ENCODE measurements around the gene HECTD3.
"Not testable (repeated sequence)": the region's sequence is repeated elsewhere in the genome, so short reads cannot be mapped to it uniquely, and the experiment has no call there.

Gene HECTD3

DNA sequence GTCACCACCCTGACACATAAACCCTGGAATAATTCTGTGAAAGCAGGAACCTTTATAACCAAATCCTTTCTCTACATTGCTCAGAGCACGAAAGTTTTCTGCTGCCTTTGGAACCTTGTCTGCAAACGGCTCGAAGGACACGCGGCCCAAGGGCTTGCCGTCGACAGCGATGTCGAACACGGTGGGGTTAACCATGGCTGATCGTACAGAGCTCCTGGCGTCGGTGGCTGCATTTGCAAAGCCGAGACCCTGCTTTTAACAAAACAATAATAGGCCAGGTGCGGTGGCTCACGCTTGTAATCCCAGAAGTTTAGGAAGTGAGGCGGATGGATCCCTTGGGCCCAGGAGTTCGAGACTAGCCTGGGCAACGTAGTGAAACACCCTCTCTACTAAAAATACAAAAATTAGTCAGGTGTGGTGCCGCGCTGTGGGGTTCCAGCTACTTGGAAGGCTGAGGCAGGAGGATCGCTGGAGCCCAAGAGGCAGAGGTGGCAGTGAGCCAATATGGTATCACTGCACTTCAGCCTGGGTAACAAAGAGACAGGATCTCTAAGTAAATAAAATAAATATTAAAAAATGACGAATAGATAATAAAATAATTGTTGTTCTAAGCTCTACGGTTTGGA lies 22.5 kb downstream of the HECTD3 start:
- DNase-seq (ENCODE audit: low read depth): no peak
- no peak overlapping the region for H3K4me3 ChIP-seq (ENCODE audit: low read depth, low read length)
- TF ChIP-seq, protein P1, sequence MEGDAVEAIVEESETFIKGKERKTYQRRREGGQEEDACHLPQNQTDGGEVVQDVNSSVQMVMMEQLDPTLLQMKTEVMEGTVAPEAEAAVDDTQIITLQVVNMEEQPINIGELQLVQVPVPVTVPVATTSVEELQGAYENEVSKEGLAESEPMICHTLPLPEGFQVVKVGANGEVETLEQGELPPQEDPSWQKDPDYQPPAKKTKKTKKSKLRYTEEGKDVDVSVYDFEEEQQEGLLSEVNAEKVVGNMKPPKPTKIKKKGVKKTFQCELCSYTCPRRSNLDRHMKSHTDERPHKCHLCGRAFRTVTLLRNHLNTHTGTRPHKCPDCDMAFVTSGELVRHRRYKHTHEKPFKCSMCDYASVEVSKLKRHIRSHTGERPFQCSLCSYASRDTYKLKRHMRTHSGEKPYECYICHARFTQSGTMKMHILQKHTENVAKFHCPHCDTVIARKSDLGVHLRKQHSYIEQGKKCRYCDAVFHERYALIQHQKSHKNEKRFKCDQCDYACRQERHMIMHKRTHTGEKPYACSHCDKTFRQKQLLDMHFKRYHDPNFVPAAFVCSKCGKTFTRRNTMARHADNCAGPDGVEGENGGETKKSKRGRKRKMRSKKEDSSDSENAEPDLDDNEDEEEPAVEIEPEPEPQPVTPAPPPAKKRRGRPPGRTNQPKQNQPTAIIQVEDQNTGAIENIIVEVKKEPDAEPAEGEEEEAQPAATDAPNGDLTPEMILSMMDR (IDR thresholded peaks at IDR 0.05; ENCODE audit: low read depth, low read length, missing control alignments): no peak

DNA sequence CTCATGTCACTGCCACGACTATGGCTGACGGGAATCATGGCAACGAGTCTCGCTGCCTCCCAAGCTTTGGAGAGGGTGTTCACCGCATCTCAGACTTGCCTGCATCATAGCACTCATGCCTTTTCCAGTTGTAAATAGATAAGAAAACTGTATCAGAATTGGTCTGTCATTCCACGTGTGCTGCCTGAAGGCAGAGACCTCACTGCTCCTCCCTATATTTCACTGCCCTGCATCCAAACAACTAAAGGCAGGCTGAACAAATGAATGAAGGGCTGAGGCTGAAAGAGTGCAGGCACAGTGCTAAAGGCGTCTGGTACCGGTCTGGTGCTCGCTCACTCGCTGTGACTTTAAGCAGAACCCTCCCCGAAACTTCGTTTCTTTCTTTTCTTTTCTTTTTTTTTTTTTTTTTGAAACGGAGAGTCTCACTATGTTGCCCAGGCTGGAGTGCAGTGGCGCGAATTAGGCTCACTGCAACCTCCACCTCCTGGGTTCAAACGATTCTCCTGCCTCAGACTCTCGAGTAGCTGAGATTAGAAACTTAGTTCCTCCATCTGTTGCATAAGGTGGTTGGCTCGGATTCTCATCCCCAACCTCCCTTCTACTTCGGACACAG lies 25.3 kb downstream of the HECTD3 start:
- peak overlapping the region; percentile 68 for H3K4me3 ChIP-seq (ENCODE audit: low read depth, low read length)
- TF ChIP-seq, protein P1 (IDR thresholded peaks at IDR 0.05; ENCODE audit: low read depth, low read length, missing control alignments): no peak
- no peak for DNase-seq (ENCODE audit: low read depth)

DNA sequence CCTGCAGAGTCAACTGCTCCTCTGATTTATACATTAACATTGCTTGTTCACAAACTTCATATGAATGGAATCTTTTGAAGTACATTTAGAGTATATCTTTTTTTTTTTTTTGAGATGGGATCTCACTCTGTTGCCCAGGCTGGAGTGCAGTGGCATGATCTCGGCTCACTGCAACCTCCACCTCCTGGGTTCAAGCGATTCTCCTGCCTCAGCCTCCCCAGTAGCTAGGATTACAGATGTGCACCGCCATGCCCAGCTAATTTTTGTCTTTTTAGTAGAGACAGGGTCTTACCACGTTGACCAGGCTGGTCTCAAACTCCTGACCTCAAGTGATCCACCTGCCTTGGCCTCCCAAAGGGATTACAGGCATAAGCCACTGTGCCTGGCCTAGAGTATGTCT lies 33.8 kb downstream of the HECTD3 start:
- H3K4me3 ChIP-seq (ENCODE audit: low read depth, low read length); DNase-seq (ENCODE audit: low read depth): not testable (repeated sequence)

DNA sequence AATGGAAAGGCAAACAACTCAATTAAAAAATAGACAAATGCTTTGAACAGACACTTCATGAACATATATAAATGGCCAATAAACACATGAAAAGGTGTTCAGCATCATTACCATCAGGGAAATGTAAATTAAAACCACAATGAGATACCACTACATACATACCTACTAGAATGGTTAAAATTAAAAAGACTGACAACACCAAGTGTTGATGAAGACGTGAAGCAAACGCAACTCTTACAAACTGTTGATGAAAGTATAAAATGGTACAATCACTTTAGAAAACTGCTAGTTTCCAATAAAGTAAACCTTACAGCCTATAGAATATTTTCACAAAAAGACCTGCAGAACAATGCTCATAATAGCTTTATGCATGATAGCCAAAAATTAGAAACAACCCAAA lies 34.9 kb downstream of the HECTD3 start:
- no peak for DNase-seq (ENCODE audit: low read depth)
- TF ChIP-seq, protein P1 (IDR thresholded peaks at IDR 0.05; ENCODE audit: low read depth, low read length, missing control alignments): no peak
- H3K4me3 ChIP-seq (ENCODE audit: low read depth, low read length): no peak overlapping the region

DNA sequence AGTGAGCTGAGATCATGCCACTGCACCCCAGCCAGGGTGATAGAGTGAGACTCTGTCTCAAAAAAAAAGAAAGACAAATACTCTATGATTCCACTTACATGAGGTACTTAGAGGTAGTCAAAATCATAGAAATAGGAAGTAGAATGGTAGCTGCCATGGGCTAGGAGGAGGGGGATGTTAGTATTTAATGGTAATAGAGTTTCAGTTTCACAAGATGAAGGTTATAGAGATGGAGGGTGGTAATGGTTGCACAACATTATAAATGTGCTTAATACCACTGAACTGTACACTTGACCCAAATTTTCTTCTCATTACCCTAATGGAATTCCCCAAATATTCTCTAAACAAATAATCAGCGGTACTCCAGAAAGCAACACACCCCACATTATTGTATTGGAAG lies 37.5 kb downstream of the HECTD3 start:
- H3K4me3 ChIP-seq (ENCODE audit: low read depth, low read length): no peak overlapping the region
- no peak for DNase-seq (ENCODE audit: low read depth)
- TF ChIP-seq, protein P1 (IDR thresholded peaks at IDR 0.05; ENCODE audit: low read depth, low read length, missing control alignments): no peak

DNA sequence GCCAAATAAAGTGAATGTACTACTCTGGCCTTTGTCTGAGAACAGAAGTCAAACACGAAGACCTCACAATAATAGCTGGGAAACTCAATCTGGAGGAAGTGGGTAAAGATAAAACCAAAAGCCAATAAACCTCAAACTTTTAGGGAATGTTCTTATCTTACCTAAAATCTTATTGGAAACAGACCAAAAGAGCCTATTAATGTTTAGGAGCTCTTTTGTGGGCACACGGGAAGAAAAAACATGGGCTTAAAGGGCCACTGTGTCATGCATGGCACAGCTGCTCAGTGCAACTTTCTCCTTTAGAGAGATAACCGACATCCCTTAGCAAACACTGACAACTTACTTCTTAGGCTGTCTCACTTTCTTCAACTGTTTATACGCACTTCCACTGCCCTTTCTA lies 40.8 kb downstream of the HECTD3 start:
- DNase-seq (ENCODE audit: low read depth): no peak
- TF ChIP-seq, protein P1 (IDR thresholded peaks at IDR 0.05; ENCODE audit: low read depth, low read length, missing control alignments): no peak

DNA sequence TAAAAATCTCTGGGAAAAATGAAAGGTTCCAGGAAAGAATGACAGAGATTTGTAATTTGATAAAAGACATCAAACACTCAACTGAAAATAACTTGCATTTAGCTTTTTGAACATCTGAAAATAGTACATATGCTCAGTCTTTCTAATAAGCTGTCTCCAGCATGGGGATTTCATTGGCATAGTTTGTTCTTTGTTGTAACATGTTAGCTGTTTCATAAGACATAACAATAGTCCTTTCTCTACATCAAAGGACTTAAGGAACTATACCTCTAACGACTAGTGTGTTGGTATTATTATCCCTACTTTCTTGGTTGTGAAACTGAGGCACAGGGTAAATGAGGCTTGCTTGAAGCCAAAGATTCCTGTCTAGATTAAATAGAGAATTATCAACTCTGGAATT lies 46.7 kb downstream of the HECTD3 start:
- no peak for DNase-seq (ENCODE audit: low read depth)
- TF ChIP-seq, protein P1 (IDR thresholded peaks at IDR 0.05; ENCODE audit: low read depth, low read length, missing control alignments): no peak
- no peak overlapping the region for H3K4me3 ChIP-seq (ENCODE audit: low read depth, low read length)

More for the DNA sequence above, 40.8 kb downstream of the HECTD3 start:
- no peak overlapping the region for H3K4me3 ChIP-seq (ENCODE audit: low read depth, low read length)

Data from GM12864 (cell line).